SK-N-SH (cell line): ENCODE results near the gene NAALADL2. TPM values are rescaled to one million over a fixed set of nuclear protein-coding genes. Genes with fewer than 3 reads are reported as not detected.

ENCODE experiments used
- CTCF ChIA-PET: fragments of 300-600, 350-600 bp; formaldehyde crosslinking; extraction: SDS; loops from one replicate; lab custom pipeline; 2021; lab: Yijun Ruan, JAX
- POLR2A ChIA-PET: fragments of 350-600 bp; sonication (Branson Sonifier 250); formaldehyde crosslinking; extraction: SDS; loops from one replicate; lab custom pipeline; 2020; ENCODE audit warnings: antibody characterized with exemption, inconsistent platforms; lab: Yijun Ruan, JAX
- DNase-seq: peaks from one replicate; pipeline ENCODE4 v3.0.0; 2012
- H2AFZ ChIP-seq: fragments of 200-600 bp; sonication (generic); 2 replicates; pipeline ENCODE4 v1.8.1; 2016; ENCODE audit warnings: antibody characterized with exemption, mild to moderate bottlenecking, low read depth
- H3F3A ChIP-seq: fragments of 200-600 bp; sonication (generic); replicated peaks from 2 replicates; pipeline ENCODE3; 2016; ENCODE audit warnings: antibody characterized with exemption, mild to moderate bottlenecking; ENCODE audit not compliant: insufficient read depth
- H3K27ac ChIP-seq, 2 experiments: fragments of 200-500 bp in 1 of 2; fragments of 200-600 bp in 1 of 2; sonication (Bioruptor generic) in 1 of 2; sonication (generic), shearing (Covaris generic) in 1 of 2; 2 replicates each; pipeline versions ENCODE4 v1.5.1 to v1.6.1; 2014 to 2016; ENCODE audit warnings: low read depth in 2 of 2, inconsistent platforms in 1 of 2, low read length in 1 of 2, mild to moderate bottlenecking in 1 of 2, mixed read lengths in 1 of 2
- H3K27me3 ChIP-seq: fragments of 200-600 bp; sonication (generic), shearing (Covaris generic); 2 replicates; pipeline ENCODE4 v1.6.1; 2016; ENCODE audit warnings: mixed run types; ENCODE audit not compliant: insufficient read depth
- H3K36me3 ChIP-seq, 2 experiments: fragments of 200-500 bp in 1 of 2; fragments of 200-600 bp in 1 of 2; sonication (Bioruptor generic) in 1 of 2; sonication (generic) in 1 of 2; replicated peaks in 1 of 2; 2 replicates each; pipeline versions ENCODE3 to v1.5.1; 2014 to 2016; ENCODE audit warnings: low read length in 1 of 2, mild to moderate bottlenecking in 1 of 2; ENCODE audit not compliant: insufficient read depth in 2 of 2, control insufficient read depth in 1 of 2
- H3K4me1 ChIP-seq, 2 experiments: fragments of 200-500 bp in 1 of 2; fragments of 200-600 bp in 1 of 2; sonication (Bioruptor generic) in 1 of 2; sonication (generic), shearing (Covaris generic) in 1 of 2; 2 replicates each; pipeline versions ENCODE4 v1.5.1 to v1.6.1; 2014 to 2016; ENCODE audit warnings: low read depth in 1 of 2, low read length in 1 of 2, mixed run types in 1 of 2; ENCODE audit not compliant: insufficient read depth in 2 of 2, control insufficient read depth in 1 of 2
- H3K4me2 ChIP-seq: fragments of 200-600 bp; sonication (generic), shearing (Covaris generic); 2 replicates; pipeline ENCODE4 v1.6.1; 2017; ENCODE audit warnings: mixed run types
- H3K4me3 ChIP-seq, 2 experiments: fragments of 200-500 bp in 1 of 2; fragments of 200-600 bp in 1 of 2; sonication (Bioruptor generic) in 1 of 2; sonication (generic), shearing (Covaris generic) in 1 of 2; 2 replicates each; pipeline versions ENCODE4 v1.5.1 to v1.8.1; 2014 to 2016; ENCODE audit warnings: low read depth in 2 of 2, inconsistent platforms in 1 of 2, low read length in 1 of 2, mild to moderate bottlenecking in 1 of 2, mixed read lengths in 1 of 2, moderate library complexity in 1 of 2
- H3K79me2 ChIP-seq: fragments of 200-600 bp; sonication (generic); 2 replicates; pipeline ENCODE4 v1.8.1; 2017; ENCODE audit warnings: mild to moderate bottlenecking; ENCODE audit not compliant: insufficient read depth
- H3K9ac ChIP-seq: fragments of 200-600 bp; sonication (generic); 2 replicates; pipeline ENCODE4 v1.6.1; 2017; ENCODE audit warnings: mixed run types
- H3K9me2 ChIP-seq: fragments of 200-600 bp; sonication (generic); 2 replicates; pipeline ENCODE4 v1.6.1; 2017; ENCODE audit warnings: mixed run types
- H3K9me3 ChIP-seq: fragments of 200-600 bp; sonication (generic); 2 replicates; pipeline ENCODE4 v1.6.1; 2017; ENCODE audit warnings: mixed run types, mild to moderate bottlenecking, moderate library complexity
- H4K20me1 ChIP-seq: fragments of 200-600 bp; sonication (generic); 2 replicates; pipeline ENCODE4 v1.6.1; 2017; ENCODE audit warnings: mild to moderate bottlenecking, mixed run types; ENCODE audit not compliant: insufficient read depth
- EZH2phosphoT487 ChIP-seq: fragments of 200-600 bp; sonication (generic); IDR thresholded peaks from 2 replicates; pipeline ENCODE4 v1.6.1; 2017; ENCODE audit warnings: low read depth, mixed run types, mild to moderate bottlenecking, antibody characterized with exemption, moderate library complexity, borderline replicate concordance
- FOSL2 ChIP-seq: IDR thresholded peaks from 2 replicates; pipeline ENCODE4 v1.4.0; 2012; ENCODE audit warnings: low read depth, mild to moderate bottlenecking, moderate library complexity, borderline replicate concordance
- FOXM1 ChIP-seq: IDR thresholded peaks from 2 replicates; pipeline ENCODE4 v1.4.0; 2012; ENCODE audit warnings: low read depth, mild to moderate bottlenecking
- MXI1 ChIP-seq: IDR thresholded peaks from 2 replicates; pipeline ENCODE4 v1.6.1; 2012; ENCODE audit warnings: mild to moderate bottlenecking, low read depth, low read length, improper control_type of control experiment
- NFIC ChIP-seq: IDR thresholded peaks from 2 replicates; pipeline ENCODE4 v1.4.0; 2012; ENCODE audit warnings: borderline replicate concordance
- RFX5 ChIP-seq: IDR thresholded peaks from 2 replicates; pipeline ENCODE4 v1.6.1; 2012; ENCODE audit warnings: mild to moderate bottlenecking, improper control_type of control experiment, low read length
- TAF1 ChIP-seq: IDR thresholded peaks from 2 replicates; pipeline ENCODE4 v1.6.1; 2012; ENCODE audit warnings: low read depth, mild to moderate bottlenecking, low read length, moderate library complexity, borderline replicate concordance
- YY1 ChIP-seq: IDR thresholded peaks from 2 replicates; pipeline ENCODE4 v1.4.0; 2012; ENCODE audit warnings: low read depth, mild to moderate bottlenecking
- WGBS: methylation state at CpG from one replicate; pipeline ENCODE4 v1.1.6; 2017; ENCODE audit warnings: low lambda C conversion rate; 5-methylcytosine and 5-hydroxymethylcytosine counted together
- polyA plus RNA-seq, 3 experiments: library from polyadenylated mRNA; depleted of rRNA; stranded (reverse); fragments of >200 nt; gene quantifications; 2 replicates each; pipeline ENCODE4 v1.2.3, GENCODE V29; 2012
- TF ChIP-seq, protein P1 (sequence below): fragments of 150-350 bp; IDR thresholded peaks from 2 replicates; pipeline ENCODE4 v1.6.1; 2016; ENCODE audit warnings: mild to moderate bottlenecking, low read depth, low read length
- TF ChIP-seq, protein P2 (sequence below): IDR thresholded peaks from 2 replicates; pipeline ENCODE4 v1.6.1; 2012; ENCODE audit warnings: mild to moderate bottlenecking, low read depth, low read length, moderate library complexity
- TF ChIP-seq, protein P3 (sequence below): IDR thresholded peaks from 2 replicates; pipeline ENCODE4 v1.4.0; 2012; ENCODE audit warnings: low read depth
- TF ChIP-seq, protein P4 (sequence below): IDR thresholded peaks from 2 replicates; pipeline ENCODE4 v1.4.0; 2012; ENCODE audit warnings: low read depth, borderline replicate concordance

NAALADL2 gene
- polyA plus RNA-seq, 1 of the 3 experiments (the other 2 are of a cell fraction) = 1.2 TPM

DNA sequence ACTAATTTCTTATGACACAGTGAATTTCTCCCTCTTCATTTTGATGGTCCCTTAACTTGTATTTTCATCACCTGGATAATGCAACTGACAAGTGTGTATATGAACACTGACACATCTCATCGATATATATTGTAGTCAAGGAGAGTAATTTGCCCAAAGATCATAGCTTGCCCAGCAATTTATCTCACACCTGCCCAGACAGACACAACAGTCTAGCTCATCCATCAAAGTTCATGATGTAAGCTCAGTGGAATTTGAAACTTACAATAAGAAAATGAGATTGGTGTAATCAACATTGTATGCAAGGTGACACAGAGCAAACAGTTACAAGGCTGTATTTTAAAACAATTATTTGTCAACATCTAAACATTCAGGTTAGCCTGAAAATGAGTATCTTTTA lies 805.8 kb downstream of the NAALADL2 start:
- POLR2A ChIA-PET = no interaction called here
- no peaks in the 10 kb centered on the region for H4K20me1 ChIP-seq
- DNase-seq = no peak
- no peaks in the 10 kb centered on the region; the same call in 1 of the 2 replicates for H3K9me2 ChIP-seq
- no peaks in the 10 kb centered on the region for H3K79me2 ChIP-seq
- no peaks in the 10 kb centered on the region for H3K27me3 ChIP-seq
- H3K27ac ChIP-seq = no peak overlapping the region
- WGBS = 88% methylated on average over 1 of the region's 1 CpG
- H3F3A ChIP-seq = no peaks in the 10 kb centered on the region
- no peak overlapping the region for H2AFZ ChIP-seq
- no peaks in the 10 kb centered on the region for H3K9me3 ChIP-seq
- no peak for TF ChIP-seq NFIC
- no peak for TF ChIP-seq MXI1
- TF ChIP-seq FOXM1 = no peak
- TF ChIP-seq, protein P1, sequence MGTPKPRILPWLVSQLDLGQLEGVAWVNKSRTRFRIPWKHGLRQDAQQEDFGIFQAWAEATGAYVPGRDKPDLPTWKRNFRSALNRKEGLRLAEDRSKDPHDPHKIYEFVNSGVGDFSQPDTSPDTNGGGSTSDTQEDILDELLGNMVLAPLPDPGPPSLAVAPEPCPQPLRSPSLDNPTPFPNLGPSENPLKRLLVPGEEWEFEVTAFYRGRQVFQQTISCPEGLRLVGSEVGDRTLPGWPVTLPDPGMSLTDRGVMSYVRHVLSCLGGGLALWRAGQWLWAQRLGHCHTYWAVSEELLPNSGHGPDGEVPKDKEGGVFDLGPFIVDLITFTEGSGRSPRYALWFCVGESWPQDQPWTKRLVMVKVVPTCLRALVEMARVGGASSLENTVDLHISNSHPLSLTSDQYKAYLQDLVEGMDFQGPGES = no peak
- no peak for TF ChIP-seq TAF1
- TF ChIP-seq, protein P2, sequence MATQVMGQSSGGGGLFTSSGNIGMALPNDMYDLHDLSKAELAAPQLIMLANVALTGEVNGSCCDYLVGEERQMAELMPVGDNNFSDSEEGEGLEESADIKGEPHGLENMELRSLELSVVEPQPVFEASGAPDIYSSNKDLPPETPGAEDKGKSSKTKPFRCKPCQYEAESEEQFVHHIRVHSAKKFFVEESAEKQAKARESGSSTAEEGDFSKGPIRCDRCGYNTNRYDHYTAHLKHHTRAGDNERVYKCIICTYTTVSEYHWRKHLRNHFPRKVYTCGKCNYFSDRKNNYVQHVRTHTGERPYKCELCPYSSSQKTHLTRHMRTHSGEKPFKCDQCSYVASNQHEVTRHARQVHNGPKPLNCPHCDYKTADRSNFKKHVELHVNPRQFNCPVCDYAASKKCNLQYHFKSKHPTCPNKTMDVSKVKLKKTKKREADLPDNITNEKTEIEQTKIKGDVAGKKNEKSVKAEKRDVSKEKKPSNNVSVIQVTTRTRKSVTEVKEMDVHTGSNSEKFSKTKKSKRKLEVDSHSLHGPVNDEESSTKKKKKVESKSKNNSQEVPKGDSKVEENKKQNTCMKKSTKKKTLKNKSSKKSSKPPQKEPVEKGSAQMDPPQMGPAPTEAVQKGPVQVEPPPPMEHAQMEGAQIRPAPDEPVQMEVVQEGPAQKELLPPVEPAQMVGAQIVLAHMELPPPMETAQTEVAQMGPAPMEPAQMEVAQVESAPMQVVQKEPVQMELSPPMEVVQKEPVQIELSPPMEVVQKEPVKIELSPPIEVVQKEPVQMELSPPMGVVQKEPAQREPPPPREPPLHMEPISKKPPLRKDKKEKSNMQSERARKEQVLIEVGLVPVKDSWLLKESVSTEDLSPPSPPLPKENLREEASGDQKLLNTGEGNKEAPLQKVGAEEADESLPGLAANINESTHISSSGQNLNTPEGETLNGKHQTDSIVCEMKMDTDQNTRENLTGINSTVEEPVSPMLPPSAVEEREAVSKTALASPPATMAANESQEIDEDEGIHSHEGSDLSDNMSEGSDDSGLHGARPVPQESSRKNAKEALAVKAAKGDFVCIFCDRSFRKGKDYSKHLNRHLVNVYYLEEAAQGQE = no peak
- TF ChIP-seq FOSL2 = no peak
- no peak for TF ChIP-seq YY1
- TF ChIP-seq, protein P3, sequence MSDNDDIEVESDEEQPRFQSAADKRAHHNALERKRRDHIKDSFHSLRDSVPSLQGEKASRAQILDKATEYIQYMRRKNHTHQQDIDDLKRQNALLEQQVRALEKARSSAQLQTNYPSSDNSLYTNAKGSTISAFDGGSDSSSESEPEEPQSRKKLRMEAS = no peak
- TF ChIP-seq EZH2phosphoT487 = no peak
- TF ChIP-seq RFX5 = no peak
- TF ChIP-seq, protein P4, sequence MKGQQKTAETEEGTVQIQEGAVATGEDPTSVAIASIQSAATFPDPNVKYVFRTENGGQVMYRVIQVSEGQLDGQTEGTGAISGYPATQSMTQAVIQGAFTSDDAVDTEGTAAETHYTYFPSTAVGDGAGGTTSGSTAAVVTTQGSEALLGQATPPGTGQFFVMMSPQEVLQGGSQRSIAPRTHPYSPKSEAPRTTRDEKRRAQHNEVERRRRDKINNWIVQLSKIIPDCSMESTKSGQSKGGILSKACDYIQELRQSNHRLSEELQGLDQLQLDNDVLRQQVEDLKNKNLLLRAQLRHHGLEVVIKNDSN = no peak
- H3K9ac ChIP-seq = no peak overlapping the region
- no peaks in the 10 kb centered on the region for H3K4me1 ChIP-seq
- no peak overlapping the region for H3K4me3 ChIP-seq
- CTCF ChIA-PET = interaction anchor here (1.3 kb wide), 1 partner anchor 22 kb away, joined by 5 read pairs; no protein-coding TSS in a partner anchor
- no peaks in the 10 kb centered on the region for H3K36me3 ChIP-seq
- H3K4me2 ChIP-seq = no peak overlapping the region
